Activated naive CD8-positive, alpha-beta T cell treated with anti-CD3 and anti-CD28 coated beads for 36 hours (primary cell): Measurements from ENCODE around the gene CNTROB. TPM values are rescaled to one million over a fixed set of nuclear protein-coding genes. Genes with fewer than 3 reads are reported as not detected.
"Not testable (repeated sequence)": the region's sequence is repeated elsewhere in the genome, so short reads cannot be mapped to it uniquely, and the experiment has no call there.

ENCODE experiments used
- DNase-seq: peaks from one replicate; pipeline ENCODE4 v3.0.0; 2021
- H3K27ac Mint-ChIP-seq: one replicate; pipeline ENCODE4 v1.8.0; 2022; ENCODE audit warnings: mild to moderate bottlenecking, moderate library complexity, mixed read lengths
- H3K27me3 Mint-ChIP-seq: one replicate; pipeline ENCODE4 v1.8.0; 2022; ENCODE audit warnings: mild to moderate bottlenecking, mixed read lengths
- H3K36me3 Mint-ChIP-seq: one replicate; pipeline ENCODE4 v1.8.0; 2021; ENCODE audit warnings: mild to moderate bottlenecking, mixed read lengths
- H3K4me1 Mint-ChIP-seq: one replicate; pipeline ENCODE4 v1.8.0; 2021; ENCODE audit warnings: mixed read lengths
- H3K4me3 Mint-ChIP-seq: one replicate; pipeline ENCODE4 v1.8.0; 2022; ENCODE audit warnings: mild to moderate bottlenecking, moderate library complexity, mixed read lengths
- H3K9me3 Mint-ChIP-seq: one replicate; pipeline ENCODE4 v1.8.0; 2022; ENCODE audit warnings: mixed read lengths
- total RNA-seq, 2 experiments: library from RNA; stranded (reverse); gene quantifications; one replicate each; pipeline ENCODE4 v1.2.3, GENCODE V29; 2021

Gene CNTROB
- total RNA-seq, 2 experiments from 2014 or later = 45.3 to 45.7 TPM

DNA sequence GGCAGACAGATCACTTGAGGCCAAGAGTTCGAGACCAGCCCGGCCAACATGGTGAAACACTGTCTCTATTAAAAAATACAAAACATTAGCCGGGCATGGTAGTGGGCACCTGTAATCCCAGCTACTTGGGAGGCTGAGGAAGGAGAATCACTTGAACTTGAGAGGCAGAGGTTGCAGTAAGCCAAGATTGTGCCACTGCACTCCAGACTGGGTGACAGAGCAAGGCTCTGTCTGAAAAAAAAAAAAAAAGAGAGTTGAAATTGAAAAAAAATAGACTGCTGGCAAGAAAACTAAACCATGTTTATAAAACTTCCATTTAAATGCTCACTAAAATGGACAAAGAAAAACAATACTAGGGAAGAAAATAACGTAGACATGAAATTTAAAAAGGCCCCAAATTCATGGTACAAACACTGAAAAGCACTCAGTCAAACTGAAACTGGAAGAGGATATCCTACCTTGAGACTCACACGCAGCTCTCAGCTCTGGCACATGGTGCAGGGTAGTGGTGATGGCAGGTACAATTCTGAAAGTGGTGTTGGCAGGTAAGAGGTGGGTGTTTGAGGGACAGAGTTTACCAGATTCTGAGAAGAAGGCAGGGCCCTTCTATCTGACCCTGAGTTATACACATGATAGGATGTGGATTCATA is 19.3 kb downstream of the CNTROB start:
- Mint-ChIP-seq H3K27ac (peak overlapping the region; percentile 87), H3K4me3 (peak overlapping the region; percentile 57), H3K4me1 (peaks cover 10% of the 10 kb centered on the region), H3K36me3 (peaks cover 27% of the 10 kb centered on the region), H3K27me3 (no peaks in the 10 kb centered on the region), H3K9me3 (no peaks in the 10 kb centered on the region)
- DNase-seq = peak; percentile 56

GRCh38 chr17:7953266-7953665 is 21.3 kb downstream of the CNTROB start:
- not testable (repeated sequence) for H3K4me3 Mint-ChIP-seq, H3K9me3 Mint-ChIP-seq, H3K27me3 Mint-ChIP-seq

GRCh38 chr17:7955414-7956227 is 23.6 kb downstream of the CNTROB start:
- peaks cover 10% of the 10 kb centered on the region for H3K4me1 Mint-ChIP-seq
- H3K9me3 Mint-ChIP-seq = no peaks in the 10 kb centered on the region
- peaks cover 3% of the 10 kb centered on the region for H3K27me3 Mint-ChIP-seq
- no peak overlapping the region for H3K27ac Mint-ChIP-seq
- H3K36me3 Mint-ChIP-seq = no peaks in the 10 kb centered on the region
- no peak overlapping the region for H3K4me3 Mint-ChIP-seq
- no peak for DNase-seq

More at GRCh38 chr17:7953266-7953665, 21.3 kb downstream of the CNTROB start:
- H3K36me3 Mint-ChIP-seq = peaks cover 21% of the 10 kb centered on the region
- H3K4me1 Mint-ChIP-seq, H3K27ac Mint-ChIP-seq, DNase-seq: not testable (repeated sequence)

- no peak overlapping the region for H3K27ac Mint-ChIP-seq
- no peak overlapping the region for H3K4me3 Mint-ChIP-seq
- DNase-seq = no peak
- H3K4me1 Mint-ChIP-seq = peaks cover 5% of the 10 kb centered on the region
- peaks cover 5% of the 10 kb centered on the region for H3K27me3 Mint-ChIP-seq
- no peaks in the 10 kb centered on the region for H3K36me3 Mint-ChIP-seq
- H3K9me3 Mint-ChIP-seq = no peaks in the 10 kb centered on the region
These were observed 24.4 kb downstream of the CNTROB start for GRCh38 chr17:7956228-7956965.

- no peak overlapping the region for H3K4me3 Mint-ChIP-seq
- H3K4me1 Mint-ChIP-seq = no peaks in the 10 kb centered on the region
- H3K36me3 Mint-ChIP-seq = no peaks in the 10 kb centered on the region
- H3K27me3 Mint-ChIP-seq = peaks cover 12% of the 10 kb centered on the region
- H3K9me3 Mint-ChIP-seq = no peaks in the 10 kb centered on the region
- DNase-seq = no peak
- H3K27ac Mint-ChIP-seq = no peak overlapping the region
These were observed 27.7 kb downstream of the CNTROB start for GRCh38 chr17:7959503-7960253.

DNA sequence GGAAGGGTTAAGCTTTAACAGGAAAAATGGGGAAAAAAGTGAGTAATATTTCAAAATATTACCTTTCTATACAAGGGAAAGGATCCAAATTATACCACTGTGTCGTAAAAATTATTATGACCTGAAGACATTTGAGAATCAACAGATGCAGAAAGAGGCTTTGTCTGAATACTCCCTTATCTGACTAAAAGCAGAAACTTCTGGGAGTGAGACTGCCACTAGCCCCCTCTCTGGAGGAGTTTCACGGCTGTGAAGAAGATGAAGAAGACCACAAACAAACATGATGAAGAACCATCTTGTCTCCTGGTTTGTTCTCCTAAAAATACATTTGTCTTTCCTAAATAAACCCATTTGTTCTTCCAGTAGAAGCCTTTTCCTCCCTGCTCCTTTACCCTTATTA is 29.4 kb downstream of the CNTROB start:
- DNase-seq = no peak
- H3K4me3 Mint-ChIP-seq = no peak overlapping the region
- peaks cover 12% of the 10 kb centered on the region for H3K27me3 Mint-ChIP-seq
- H3K9me3 Mint-ChIP-seq = no peaks in the 10 kb centered on the region
- H3K27ac Mint-ChIP-seq = no peak overlapping the region
- no peaks in the 10 kb centered on the region for H3K36me3 Mint-ChIP-seq
- no peaks in the 10 kb centered on the region for H3K4me1 Mint-ChIP-seq

DNA sequence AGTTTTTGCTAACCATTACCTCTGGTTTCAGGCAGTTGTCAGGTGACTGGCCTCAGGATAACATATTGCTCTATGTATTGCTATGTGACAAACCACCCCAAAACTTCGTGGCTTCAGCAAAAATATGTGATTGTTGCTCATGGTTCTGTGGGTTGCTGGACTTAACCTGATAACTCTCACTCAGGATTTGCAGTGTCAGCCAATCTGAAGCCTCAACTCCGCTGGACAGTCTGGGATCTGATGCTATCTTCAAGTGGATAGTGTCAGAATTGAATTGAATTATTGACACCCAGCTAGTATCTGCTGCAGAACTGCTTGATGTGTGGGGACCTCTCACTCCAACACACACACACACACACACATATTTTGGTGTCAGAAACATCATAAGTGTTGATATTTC is 35.7 kb downstream of the CNTROB start:
- Mint-ChIP-seq H3K4me3 (no peak overlapping the region), H3K4me1 (no peaks in the 10 kb centered on the region), H3K9me3 (no peaks in the 10 kb centered on the region), H3K36me3 (no peaks in the 10 kb centered on the region), H3K27me3 (peaks cover 3% of the 10 kb centered on the region), H3K27ac (no peak overlapping the region)
- no peak for DNase-seq

- no peak for DNase-seq
- H3K4me3 Mint-ChIP-seq = no peak overlapping the region
- no peak overlapping the region for H3K27ac Mint-ChIP-seq
- peaks cover under 1% of the 10 kb centered on the region for H3K36me3 Mint-ChIP-seq
- peaks cover 2% of the 10 kb centered on the region for H3K9me3 Mint-ChIP-seq
- H3K27me3 Mint-ChIP-seq = no peaks in the 10 kb centered on the region
- H3K4me1 Mint-ChIP-seq = no peaks in the 10 kb centered on the region
These were observed 37.4 kb downstream of the CNTROB start for GRCh38 chr17:7969433-7969832.

- H3K27me3 Mint-ChIP-seq = no peaks in the 10 kb centered on the region
- no peak overlapping the region for H3K27ac Mint-ChIP-seq
- H3K4me1 Mint-ChIP-seq = no peaks in the 10 kb centered on the region
- peaks cover 5% of the 10 kb centered on the region for H3K36me3 Mint-ChIP-seq
- H3K9me3 Mint-ChIP-seq = peaks cover 15% of the 10 kb centered on the region
- no peak for DNase-seq
- no peak overlapping the region for H3K4me3 Mint-ChIP-seq
These were observed 39.6 kb downstream of the CNTROB start for GRCh38 chr17:7971651-7972050.

DNA sequence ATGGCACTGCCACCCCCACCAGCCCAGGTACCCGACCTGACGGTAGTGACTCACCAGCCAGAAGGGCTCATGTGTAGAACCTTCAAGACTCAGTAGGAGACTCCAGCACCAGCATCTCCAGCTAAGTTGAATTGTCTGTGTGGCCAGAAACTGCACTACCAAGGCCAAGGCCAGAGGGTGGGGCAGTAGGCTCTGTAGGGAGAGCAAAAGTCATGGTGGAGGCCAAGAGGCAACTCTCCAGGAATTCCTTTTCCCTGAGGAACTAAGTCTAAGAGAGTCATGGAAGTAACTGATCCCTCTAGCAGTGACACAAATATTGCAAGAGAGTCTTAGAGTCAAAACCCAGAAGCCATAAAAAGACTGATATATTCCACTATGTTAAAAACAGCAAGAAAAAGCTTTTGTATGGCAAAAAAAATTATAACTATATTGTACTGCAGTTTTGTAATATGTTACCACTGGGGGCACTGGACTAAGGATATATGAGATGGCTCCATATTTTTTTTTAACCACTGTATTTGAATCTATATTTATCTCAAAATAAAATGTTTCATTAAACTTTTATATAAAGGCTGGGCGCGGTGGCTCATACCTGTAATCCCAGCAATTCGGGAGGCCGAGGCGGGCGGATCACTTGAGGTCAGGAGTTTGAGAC is 40.3 kb downstream of the CNTROB start:
- no peak overlapping the region for H3K4me3 Mint-ChIP-seq
- no peaks in the 10 kb centered on the region for H3K27me3 Mint-ChIP-seq
- H3K36me3 Mint-ChIP-seq = peaks cover 5% of the 10 kb centered on the region
- no peak for DNase-seq
- H3K9me3 Mint-ChIP-seq = peaks cover 15% of the 10 kb centered on the region
- H3K4me1 Mint-ChIP-seq = no peaks in the 10 kb centered on the region
- H3K27ac Mint-ChIP-seq = no peak overlapping the region

DNA sequence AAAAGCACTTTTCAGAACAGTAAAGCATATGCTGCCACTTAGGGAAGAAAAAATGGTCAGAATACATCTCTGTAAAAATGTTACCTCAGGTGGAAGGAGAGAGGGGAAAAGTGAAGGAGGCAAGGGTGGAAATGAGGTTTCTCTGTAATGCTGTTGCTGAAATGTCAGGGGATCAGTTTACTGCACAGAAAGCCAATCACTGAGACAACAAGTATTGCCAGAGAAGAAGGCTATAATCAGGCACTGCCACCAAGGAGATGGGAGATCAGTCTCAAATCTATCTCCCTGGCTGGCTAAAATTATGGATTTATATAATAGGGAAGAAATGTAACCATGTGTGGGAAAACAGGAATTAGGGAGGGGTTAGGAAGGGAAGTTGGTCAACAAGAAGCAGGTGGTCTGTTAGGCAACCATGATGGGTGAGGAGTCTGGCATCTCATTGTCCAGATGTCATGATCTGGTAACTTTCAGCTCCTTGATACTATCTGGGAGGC is 42.7 kb downstream of the CNTROB start:
- H3K36me3 Mint-ChIP-seq = peaks cover 5% of the 10 kb centered on the region
- H3K4me3 Mint-ChIP-seq = no peak overlapping the region
- no peak for DNase-seq
- no peak overlapping the region for H3K27ac Mint-ChIP-seq
- peaks cover 15% of the 10 kb centered on the region for H3K9me3 Mint-ChIP-seq
- peaks cover 3% of the 10 kb centered on the region for H3K27me3 Mint-ChIP-seq
- no peaks in the 10 kb centered on the region for H3K4me1 Mint-ChIP-seq

DNA sequence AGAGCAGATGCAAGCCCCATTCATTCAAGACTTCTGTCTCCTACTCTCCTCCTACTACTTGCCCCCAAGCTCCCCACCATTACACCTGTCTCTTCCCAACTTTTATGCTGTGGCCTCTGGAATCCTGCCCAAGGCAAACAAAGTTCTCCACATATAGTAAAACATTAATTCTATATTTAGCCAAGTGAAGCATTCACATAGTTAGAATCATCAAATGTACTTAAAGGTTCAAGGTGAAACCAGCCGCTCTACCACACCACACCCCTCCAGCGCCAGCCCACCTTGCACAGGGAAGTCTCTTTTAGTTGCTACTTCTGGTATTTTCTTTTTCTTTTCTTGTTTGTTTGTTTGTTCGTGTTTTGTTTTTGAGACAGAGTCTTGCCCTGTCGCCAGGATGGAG is 45.0 kb downstream of the CNTROB start:
- peaks cover 15% of the 10 kb centered on the region for H3K9me3 Mint-ChIP-seq
- no peak overlapping the region for H3K4me3 Mint-ChIP-seq
- no peak for DNase-seq
- H3K4me1 Mint-ChIP-seq = no peaks in the 10 kb centered on the region
- peaks cover 5% of the 10 kb centered on the region for H3K36me3 Mint-ChIP-seq
- peaks cover 7% of the 10 kb centered on the region for H3K27me3 Mint-ChIP-seq
- no peak overlapping the region for H3K27ac Mint-ChIP-seq

GRCh38 chr17:7977805-7978204 is 45.8 kb downstream of the CNTROB start:
- peaks cover 7% of the 10 kb centered on the region for H3K27me3 Mint-ChIP-seq
- no peak overlapping the region for H3K4me3 Mint-ChIP-seq
- H3K36me3 Mint-ChIP-seq = peaks cover 5% of the 10 kb centered on the region

GRCh38 chr17:7982173-7982572 is 50.2 kb downstream of the CNTROB start:
- peaks cover 7% of the 10 kb centered on the region for H3K27me3 Mint-ChIP-seq
- H3K4me3 Mint-ChIP-seq = no peak overlapping the region
- H3K9me3 Mint-ChIP-seq = no peaks in the 10 kb centered on the region
- no peaks in the 10 kb centered on the region for H3K4me1 Mint-ChIP-seq
- no peaks in the 10 kb centered on the region for H3K36me3 Mint-ChIP-seq
- no peak for DNase-seq
- no peak overlapping the region for H3K27ac Mint-ChIP-seq

More at GRCh38 chr17:7977805-7978204, 45.8 kb downstream of the CNTROB start:
- DNase-seq = no peak
- no peaks in the 10 kb centered on the region for H3K4me1 Mint-ChIP-seq
- no peak overlapping the region for H3K27ac Mint-ChIP-seq
- H3K9me3 Mint-ChIP-seq = peaks cover 15% of the 10 kb centered on the region
